ENCODE data around the gene GBF1. TPM values are rescaled to one million over a fixed set of nuclear protein-coding genes. Genes with fewer than 3 reads are reported as not detected.

The GBF1 gene
- total RNA-seq, 2 donors from 2014 or later: 42.8 to 44.6 TPM

DNA sequence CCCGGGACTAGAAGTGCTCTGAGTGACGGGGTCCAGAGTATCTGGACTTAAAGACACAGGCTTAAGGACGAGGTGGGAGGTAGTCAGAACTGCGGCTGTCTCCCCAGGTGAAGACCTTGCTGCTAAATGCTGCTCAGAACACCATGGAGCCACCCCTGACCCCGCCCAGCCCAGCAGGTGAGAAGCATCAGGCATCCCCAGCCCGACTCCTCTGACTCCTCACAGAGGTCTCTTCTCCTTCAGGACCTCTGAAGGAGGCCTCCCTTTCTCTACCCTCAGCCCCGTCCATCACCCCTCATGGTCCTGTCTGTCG, 156.0 kb downstream of the GBF1 start:
- no peaks in the 10 kb centered on the region for H3K9me3 ChIP-seq (ENCODE audit: control insufficient read depth, low read length, poor library complexity, severe bottlenecking)
- ATAC-seq (no peak), DNase-seq (no peak)
- peaks cover 4% of the 10 kb centered on the region for H3K36me3 Mint-ChIP-seq (ENCODE audit: low read depth)
- H3K4me1 Mint-ChIP-seq: peaks cover 44% of the 10 kb centered on the region
- H3K4me3 Mint-ChIP-seq: no peak overlapping the region
- H3K27ac Mint-ChIP-seq: peak overlapping the region; percentile 99
- no peaks in the 10 kb centered on the region for H3K27me3 Mint-ChIP-seq

DNA sequence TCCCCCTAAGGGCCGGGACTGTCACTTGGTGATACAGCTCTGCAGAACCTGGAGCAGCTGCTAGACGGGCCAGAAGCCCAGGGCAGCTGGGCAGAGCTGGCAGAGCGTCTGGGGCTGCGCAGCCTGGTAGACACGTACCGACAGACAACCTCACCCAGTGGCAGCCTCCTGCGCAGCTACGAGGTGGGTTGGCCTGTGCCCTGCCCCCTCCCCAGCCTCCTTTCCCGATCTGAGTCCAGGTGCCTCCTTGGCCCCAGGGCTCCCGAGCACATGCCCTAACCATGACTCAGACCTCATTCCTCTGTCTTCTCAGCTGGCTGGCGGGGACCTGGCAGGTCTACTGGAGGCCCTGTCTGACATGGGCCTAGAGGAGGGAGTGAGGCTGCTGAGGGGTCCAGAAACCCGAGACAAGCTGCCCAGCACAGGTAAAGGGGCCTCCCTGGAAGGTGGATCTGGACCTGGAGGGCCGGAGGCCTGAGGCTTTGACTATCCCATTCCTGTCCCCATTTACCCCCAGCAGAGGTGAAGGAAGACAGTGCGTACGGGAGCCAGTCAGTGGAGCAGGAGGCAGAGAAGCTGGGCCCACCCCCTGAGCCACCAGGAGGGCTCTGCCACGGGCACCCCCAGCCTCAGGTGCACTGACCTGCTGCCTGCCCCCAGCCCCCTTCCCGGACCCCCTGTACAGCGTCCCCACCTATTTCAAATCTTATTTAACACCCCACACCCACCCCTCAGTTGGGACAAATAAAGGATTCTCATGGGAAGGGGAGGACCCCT, 156.6 kb downstream of the GBF1 start:
- no peak for DNase-seq
- H3K27ac Mint-ChIP-seq: peak overlapping the region; percentile 99
- peaks cover 40% of the 10 kb centered on the region for H3K4me1 Mint-ChIP-seq
- no peaks in the 10 kb centered on the region for H3K27me3 Mint-ChIP-seq
- peaks cover 4% of the 10 kb centered on the region for H3K36me3 Mint-ChIP-seq (ENCODE audit: low read depth)
- no peaks in the 10 kb centered on the region for H3K9me3 ChIP-seq (ENCODE audit: control insufficient read depth, low read length, poor library complexity, severe bottlenecking)
- ATAC-seq: no peak
- no peak overlapping the region for H3K4me3 Mint-ChIP-seq

DNA sequence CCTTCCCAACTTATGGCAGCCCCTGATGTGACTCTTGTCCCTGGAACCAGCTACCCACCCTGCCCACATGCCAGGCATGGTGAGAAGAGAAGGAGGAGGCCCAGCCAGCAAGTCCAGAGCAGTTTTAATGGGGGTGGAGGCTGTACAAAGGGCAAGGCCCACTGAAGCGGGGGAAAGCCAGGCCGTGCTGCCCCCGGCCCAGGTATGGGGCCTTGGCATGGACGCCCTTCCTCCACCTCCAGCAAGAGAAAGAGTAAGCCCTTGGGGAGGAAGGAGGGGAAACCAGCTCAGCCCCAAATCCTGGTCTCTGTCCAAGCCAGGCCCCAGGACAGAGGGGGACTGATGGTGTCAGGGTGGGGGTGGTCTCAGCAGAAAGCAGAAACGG, 157.2 kb downstream of the GBF1 start:
- DNase-seq: no peak

DNA sequence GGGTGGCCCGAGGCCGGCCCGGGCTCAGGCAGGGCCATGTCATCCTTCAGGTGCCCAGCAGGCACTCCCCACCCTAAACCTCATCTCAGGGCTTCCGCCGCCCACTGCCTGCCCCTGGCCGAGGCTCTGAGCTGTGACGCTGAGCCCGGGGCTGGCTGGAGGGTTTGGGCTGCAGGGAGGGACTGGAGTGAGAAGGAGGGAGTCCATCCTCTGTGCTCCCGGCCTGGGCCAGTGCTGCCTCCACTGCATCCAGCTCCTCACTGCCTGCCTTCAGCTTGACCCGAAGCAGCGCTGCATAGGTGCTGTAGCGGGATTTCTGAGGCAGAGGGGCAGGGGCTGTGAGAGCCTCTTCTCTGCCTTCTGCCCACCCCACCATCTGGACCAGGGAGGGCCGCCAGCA, 157.8 kb downstream of the GBF1 start:
- H3K4me3 Mint-ChIP-seq: no peak overlapping the region
- peaks cover 4% of the 10 kb centered on the region for H3K36me3 Mint-ChIP-seq (ENCODE audit: low read depth)
- ATAC-seq: no peak
- H3K27ac Mint-ChIP-seq: peak overlapping the region; percentile 95
- no peak for DNase-seq
- peaks cover 35% of the 10 kb centered on the region for H3K4me1 Mint-ChIP-seq
- H3K27me3 Mint-ChIP-seq: peaks cover 7% of the 10 kb centered on the region
- H3K9me3 ChIP-seq (ENCODE audit: control insufficient read depth, low read length, poor library complexity, severe bottlenecking): no peaks in the 10 kb centered on the region

More for the DNA sequence above, 157.2 kb downstream of the GBF1 start:
- Mint-ChIP-seq H3K27me3 (peaks cover 1% of the 10 kb centered on the region), H3K4me3 (no peak overlapping the region), H3K36me3 (ENCODE audit: low read depth) (peaks cover 4% of the 10 kb centered on the region), H3K27ac (no peak overlapping the region), H3K4me1 (peaks cover 37% of the 10 kb centered on the region)
- ATAC-seq: no peak
- no peaks in the 10 kb centered on the region for H3K9me3 ChIP-seq (ENCODE audit: control insufficient read depth, low read length, poor library complexity, severe bottlenecking)

DNA sequence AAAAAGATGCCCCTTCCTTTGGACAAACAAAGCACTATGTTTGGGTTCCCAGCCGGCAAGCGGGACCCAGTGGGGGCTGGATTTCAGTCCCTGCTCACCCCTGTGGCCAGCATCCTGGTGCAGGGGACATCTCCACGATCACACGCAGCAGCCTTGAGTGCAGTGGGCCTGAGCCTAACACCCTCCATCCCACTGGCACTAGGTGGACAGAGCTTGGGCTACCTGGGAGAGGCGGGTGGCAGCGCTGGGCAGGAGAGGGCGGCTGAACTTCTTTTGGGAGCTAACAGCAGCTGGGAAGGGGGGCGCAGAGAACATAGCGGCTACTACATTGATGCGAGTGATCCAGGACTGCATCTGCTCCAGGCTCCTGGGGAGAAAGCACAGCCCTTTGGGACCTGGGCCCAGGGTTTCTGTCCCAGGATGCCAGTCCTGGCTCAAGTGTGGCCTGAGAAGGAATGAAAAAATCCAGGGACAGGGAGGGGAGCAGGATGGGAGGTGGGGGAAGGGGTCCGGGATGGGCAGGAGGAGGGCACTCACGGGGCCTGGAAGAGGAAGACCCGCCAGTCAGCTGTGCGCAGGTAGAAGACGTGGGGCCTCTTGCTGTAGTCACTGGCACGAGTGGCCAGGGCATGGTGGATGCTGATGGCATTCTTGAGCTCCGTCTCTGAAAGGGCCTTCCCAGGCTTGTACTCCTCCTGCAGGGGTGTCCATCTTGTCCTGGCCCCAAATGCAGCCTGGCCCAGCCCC, 159.2 kb downstream of the GBF1 start:
- Mint-ChIP-seq H3K4me3 (peak overlapping the region; percentile 79), H3K36me3 (ENCODE audit: low read depth) (peaks cover 5% of the 10 kb centered on the region), H3K4me1 (peaks cover 31% of the 10 kb centered on the region), H3K27ac (peak overlapping the region; percentile 95), H3K27me3 (peaks cover 15% of the 10 kb centered on the region)
- ATAC-seq (peak; percentile 2), DNase-seq (no peak)
- no peaks in the 10 kb centered on the region for H3K9me3 ChIP-seq (ENCODE audit: control insufficient read depth, low read length, poor library complexity, severe bottlenecking)

DNA sequence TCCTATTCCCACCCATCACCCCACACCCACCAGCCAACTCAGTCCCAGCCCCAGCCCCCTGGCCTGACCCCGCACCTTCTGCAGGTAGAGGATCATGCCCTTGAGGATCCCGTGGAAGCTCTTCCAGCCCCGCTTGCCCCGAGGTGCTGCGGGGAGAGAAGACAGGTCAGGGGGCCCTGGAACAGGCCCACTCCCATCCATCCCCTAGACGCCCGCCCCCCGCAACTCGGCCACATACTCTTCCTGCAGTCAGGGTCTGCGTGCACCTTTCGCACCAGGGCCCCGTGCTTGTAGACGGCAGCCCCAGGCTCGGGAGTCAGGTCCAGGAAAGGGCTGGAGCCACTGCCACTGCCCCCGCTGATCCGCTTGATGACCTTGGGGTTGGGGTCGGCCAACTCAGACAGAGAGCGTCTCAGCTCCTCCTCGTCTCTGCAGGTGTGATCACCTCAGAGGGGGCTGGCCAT, 159.8 kb downstream of the GBF1 start:
- Mint-ChIP-seq H3K4me3 (peak overlapping the region; percentile 79), H3K27me3 (peaks cover 22% of the 10 kb centered on the region), H3K4me1 (peaks cover 33% of the 10 kb centered on the region), H3K27ac (peak overlapping the region; percentile 95), H3K36me3 (ENCODE audit: low read depth) (peaks cover 9% of the 10 kb centered on the region)
- no peak for DNase-seq
- H3K9me3 ChIP-seq (ENCODE audit: control insufficient read depth, low read length, poor library complexity, severe bottlenecking): no peaks in the 10 kb centered on the region
- ATAC-seq: peak; percentile 1

DNA sequence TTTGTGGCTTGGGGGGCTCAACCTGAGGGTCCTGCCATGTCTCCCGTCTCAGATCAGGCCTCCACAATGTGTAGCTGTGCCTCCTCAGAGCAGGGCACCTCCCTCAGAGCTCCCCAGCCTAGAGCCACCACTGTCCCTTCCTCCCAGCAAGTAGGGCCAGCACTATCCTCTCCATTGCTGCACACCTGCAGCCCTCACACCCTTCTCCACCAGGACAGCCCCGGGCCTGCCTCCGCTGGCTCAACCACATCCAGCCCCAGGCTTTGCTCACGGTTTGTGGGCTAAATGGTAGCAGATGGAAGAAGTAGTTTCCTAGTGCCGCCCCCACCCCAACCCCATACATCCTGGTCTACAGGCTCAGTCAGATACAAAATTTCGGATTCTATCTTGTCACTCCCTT, 160.3 kb downstream of the GBF1 start:
- no peaks in the 10 kb centered on the region for H3K9me3 ChIP-seq (ENCODE audit: control insufficient read depth, low read length, poor library complexity, severe bottlenecking)
- DNase-seq (no peak), ATAC-seq (peak; percentile 9)
- Mint-ChIP-seq H3K36me3 (ENCODE audit: low read depth) (peaks cover 5% of the 10 kb centered on the region), H3K4me1 (peaks cover 31% of the 10 kb centered on the region), H3K27ac (peak overlapping the region; percentile 95), H3K27me3 (peaks cover 23% of the 10 kb centered on the region), H3K4me3 (peak overlapping the region; percentile 79)

DNA sequence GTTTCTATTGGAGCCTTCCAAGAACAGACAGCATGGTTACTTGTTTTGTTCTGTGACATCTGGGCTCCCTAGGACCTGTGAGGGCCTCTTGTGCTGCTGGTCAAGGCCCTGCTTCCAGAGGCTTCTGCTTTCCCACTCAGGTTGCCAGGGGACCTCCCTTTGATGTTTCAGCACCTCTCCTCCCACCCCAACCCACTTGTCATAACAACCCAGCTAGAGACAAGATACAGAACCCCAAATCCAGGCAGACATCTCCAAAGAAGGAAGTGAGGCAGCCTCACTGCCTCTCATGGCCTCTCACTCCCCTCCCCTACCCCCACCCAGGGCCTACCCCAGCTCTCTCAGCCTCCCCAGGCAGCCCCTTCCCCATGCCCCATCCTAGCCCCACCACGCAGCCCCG, 161.5 kb downstream of the GBF1 start:
- ATAC-seq: no peak
- Mint-ChIP-seq H3K36me3 (ENCODE audit: low read depth) (peaks cover 8% of the 10 kb centered on the region), H3K4me3 (peak overlapping the region; percentile 77), H3K27me3 (peaks cover 32% of the 10 kb centered on the region), H3K4me1 (peaks cover 37% of the 10 kb centered on the region), H3K27ac (peak overlapping the region; percentile 95)
- no peak for DNase-seq
- H3K9me3 ChIP-seq (ENCODE audit: control insufficient read depth, low read length, poor library complexity, severe bottlenecking): no peaks in the 10 kb centered on the region

DNA sequence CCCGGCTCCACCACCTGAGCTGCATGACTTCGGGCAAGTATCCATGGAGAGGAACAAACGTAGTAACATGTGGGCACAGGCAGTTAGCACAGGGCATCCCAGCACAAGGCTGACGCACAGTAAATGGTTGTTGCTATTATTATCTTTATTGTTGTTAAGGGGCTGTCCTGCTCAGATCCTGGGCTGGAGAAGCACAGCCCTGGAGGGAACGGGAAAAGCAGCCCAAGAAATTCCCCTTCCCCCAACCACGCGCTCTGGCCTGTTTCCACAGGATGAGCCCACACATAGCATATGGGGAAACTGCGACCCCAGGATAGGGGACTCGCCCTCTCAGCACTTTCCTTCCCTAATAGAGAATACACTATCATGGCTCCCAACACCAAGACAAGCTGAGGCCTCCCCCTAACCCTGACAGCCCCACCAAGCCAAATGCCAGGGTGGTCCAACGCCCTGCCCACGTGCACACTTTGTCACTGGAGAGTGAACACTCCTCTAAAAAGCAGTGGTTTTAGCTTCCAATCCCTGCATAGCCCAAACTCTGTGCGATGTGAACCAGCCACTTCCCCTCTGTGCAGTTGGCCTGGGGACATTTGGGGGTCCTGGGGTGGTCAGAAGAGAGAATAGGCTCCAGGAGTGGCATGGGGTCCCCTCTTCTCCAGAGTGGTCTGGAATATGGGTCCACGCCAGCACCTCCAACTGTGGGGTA, 162.2 kb downstream of the GBF1 start:
- peak overlapping the region; percentile 77 for H3K4me3 Mint-ChIP-seq

DNA sequence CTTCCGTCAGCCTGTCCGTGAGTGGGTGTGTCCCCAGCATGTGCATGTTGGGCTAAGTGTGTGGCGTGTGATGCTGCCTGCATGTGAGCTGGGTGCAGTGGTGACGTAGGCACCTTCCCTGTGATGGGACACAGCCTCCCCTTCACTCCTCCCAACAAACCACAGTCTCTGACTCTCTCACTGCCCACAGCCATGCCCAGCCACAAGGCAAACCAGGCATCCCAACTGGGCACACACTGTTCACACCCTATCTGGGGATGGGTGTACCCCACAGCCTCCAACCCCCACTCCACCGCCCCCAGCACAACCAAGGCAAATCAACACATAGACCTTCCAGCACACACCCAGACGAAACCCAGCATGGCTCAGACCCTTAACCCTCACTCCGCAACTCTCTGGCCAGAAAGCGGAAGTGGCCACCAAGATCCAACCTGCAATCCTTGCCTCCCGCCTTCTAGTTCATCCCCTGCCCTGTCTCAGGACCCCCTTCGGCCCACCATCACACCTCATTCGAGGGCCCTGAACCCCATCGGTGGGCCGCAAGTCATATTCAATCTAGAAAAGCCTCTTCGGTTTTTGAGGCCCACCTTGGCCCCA, 162.9 kb downstream of the GBF1 start:
- H3K27ac Mint-ChIP-seq: peak overlapping the region; percentile 95
- peaks cover 39% of the 10 kb centered on the region for H3K4me1 Mint-ChIP-seq
- ATAC-seq (peak; percentile 9), DNase-seq (no peak)
- peaks cover 35% of the 10 kb centered on the region for H3K27me3 Mint-ChIP-seq
- no peaks in the 10 kb centered on the region for H3K9me3 ChIP-seq (ENCODE audit: control insufficient read depth, low read length, poor library complexity, severe bottlenecking)
- peaks cover 8% of the 10 kb centered on the region for H3K36me3 Mint-ChIP-seq (ENCODE audit: low read depth)
- peak overlapping the region; percentile 84 for H3K4me3 Mint-ChIP-seq

More for the DNA sequence above, 162.2 kb downstream of the GBF1 start:
- no peak for ATAC-seq
- Mint-ChIP-seq H3K27me3 (peaks cover 35% of the 10 kb centered on the region), H3K36me3 (ENCODE audit: low read depth) (peaks cover 8% of the 10 kb centered on the region), H3K27ac (peak overlapping the region; percentile 95), H3K4me1 (peaks cover 35% of the 10 kb centered on the region)
- no peaks in the 10 kb centered on the region for H3K9me3 ChIP-seq (ENCODE audit: control insufficient read depth, low read length, poor library complexity, severe bottlenecking)
- DNase-seq: no peak

DNA sequence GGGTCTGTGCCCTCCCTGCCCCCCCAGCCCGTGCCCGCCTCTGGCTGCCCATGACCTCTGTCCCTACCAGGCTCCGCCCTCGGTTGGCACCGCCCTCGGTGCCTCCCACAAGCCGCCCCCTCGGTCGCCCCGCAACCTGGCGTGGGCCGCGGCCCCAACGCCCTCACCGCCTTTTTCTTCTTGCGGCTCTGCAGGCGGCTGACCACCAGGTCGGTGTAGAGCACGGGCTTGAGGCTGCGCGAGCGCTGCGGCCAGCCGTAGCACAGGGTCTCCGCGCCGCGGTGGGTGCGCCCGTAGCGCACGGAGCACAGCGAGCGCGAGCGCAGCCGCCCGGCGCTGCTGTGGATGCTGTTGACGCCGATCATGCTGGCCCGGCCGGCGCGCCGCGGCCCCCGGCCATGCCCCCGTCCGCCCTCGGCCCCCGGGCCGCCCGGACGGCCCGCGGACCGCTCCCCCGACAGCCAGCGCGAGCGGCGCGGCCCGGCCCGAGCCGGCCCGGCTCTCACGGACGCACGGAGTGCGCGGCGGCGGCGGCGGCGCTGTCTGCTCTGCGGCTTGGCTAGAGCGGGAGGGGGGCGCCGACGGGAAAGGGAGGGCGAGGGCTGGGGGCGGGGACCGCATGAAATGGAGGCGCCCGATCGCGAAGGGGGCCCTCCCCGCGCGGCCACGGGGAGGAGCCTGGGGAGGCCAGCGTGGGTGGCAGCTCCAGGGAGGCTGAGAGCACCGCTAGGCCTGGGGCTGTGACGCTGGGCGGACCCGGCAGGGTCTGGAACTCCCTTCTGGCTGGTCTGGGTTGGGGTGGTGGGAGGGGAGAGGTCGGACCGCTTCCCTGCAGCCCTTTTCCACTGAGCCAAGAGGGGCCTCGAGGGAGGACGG, 163.6 kb downstream of the GBF1 start:
- ATAC-seq: peak; percentile 53
- H3K9me3 ChIP-seq (ENCODE audit: control insufficient read depth, low read length, poor library complexity, severe bottlenecking): no peaks in the 10 kb centered on the region
- peaks cover 34% of the 10 kb centered on the region for H3K4me1 Mint-ChIP-seq

More for the DNA sequence above, 163.6 kb downstream of the GBF1 start:
- peak; percentile 44 to 59 (median 55) for DNase-seq
- Mint-ChIP-seq H3K4me3 (peak overlapping the region; percentile 90), H3K27ac (peak overlapping the region; percentile 95), H3K27me3 (peaks cover 35% of the 10 kb centered on the region), H3K36me3 (ENCODE audit: low read depth) (peaks cover 8% of the 10 kb centered on the region)

Data from T-helper 17 cell (primary cell).